Spinal cord (tissue), 10 donors: ENCODE results near the gene BAG1. TPM values are rescaled to one million over a fixed set of nuclear protein-coding genes. Genes with fewer than 3 reads are reported as not detected.

ENCODE experiments used
- DNase-seq, 6 donors: peaks; one replicate each; pipeline versions ENCODE4 v3.0.0 to v3.0.0-alpha.2; 2013 to 2015; ENCODE audit warnings: low spot score in 6 of 6, low read depth in 4 of 6
- H3K27ac ChIP-seq: one replicate; pipeline ENCODE4 v1.5.1; 2013; ENCODE audit warnings: low read depth, low read length, control low read depth
- H3K27me3 ChIP-seq: one replicate; pipeline ENCODE4 v1.6.1; 2013; ENCODE audit warnings: low read length; ENCODE audit not compliant: control insufficient read depth, insufficient read depth
- H3K36me3 ChIP-seq: one replicate; pipeline ENCODE4 v1.6.1; 2013; ENCODE audit warnings: low read length; ENCODE audit not compliant: control insufficient read depth, insufficient read depth
- H3K4me1 ChIP-seq: one replicate; pipeline ENCODE4 v1.6.1; 2013; ENCODE audit warnings: low read length; ENCODE audit not compliant: control insufficient read depth, insufficient read depth
- H3K4me3 ChIP-seq: one replicate; pipeline ENCODE4 v1.5.1; 2013; ENCODE audit warnings: low read depth, low read length, control low read depth
- H3K9me3 ChIP-seq: one replicate; pipeline ENCODE4 v1.6.1; 2013; ENCODE audit warnings: low read length; ENCODE audit not compliant: control insufficient read depth, insufficient read depth
- WGBS: methylation state at CpG from one replicate; pipeline ENCODE4 v1.1.5; 2013; ENCODE audit warnings: missing lambda C conversion rate; ENCODE audit not compliant: insufficient coverage; 5-methylcytosine and 5-hydroxymethylcytosine counted together
- polyA plus RNA-seq, 2 donors: library from polyadenylated mRNA; unstranded; fragments of 120-200 nt; gene quantifications; one replicate each; pipeline ENCODE4 v1.2.1, GENCODE V29; 2013; ENCODE audit not compliant: insufficient read length in 2 of 2
- total RNA-seq, 2 donors: library from RNA; depleted of rRNA in 1 of 2; stranded (reverse); fragments of 120-200 nt in 1 of 2; fragments of >200 nt in 1 of 2; gene quantifications; one replicate each; pipeline versions ENCODE4 v1.2.3 to v1.2.4, GENCODE V29; 2013 to 2014
- donor health status: healthy.

BAG1 gene
- total and polyA plus RNA-seq, 4 donors: 39.0 to 111 (median 79.9) TPM

DNA sequence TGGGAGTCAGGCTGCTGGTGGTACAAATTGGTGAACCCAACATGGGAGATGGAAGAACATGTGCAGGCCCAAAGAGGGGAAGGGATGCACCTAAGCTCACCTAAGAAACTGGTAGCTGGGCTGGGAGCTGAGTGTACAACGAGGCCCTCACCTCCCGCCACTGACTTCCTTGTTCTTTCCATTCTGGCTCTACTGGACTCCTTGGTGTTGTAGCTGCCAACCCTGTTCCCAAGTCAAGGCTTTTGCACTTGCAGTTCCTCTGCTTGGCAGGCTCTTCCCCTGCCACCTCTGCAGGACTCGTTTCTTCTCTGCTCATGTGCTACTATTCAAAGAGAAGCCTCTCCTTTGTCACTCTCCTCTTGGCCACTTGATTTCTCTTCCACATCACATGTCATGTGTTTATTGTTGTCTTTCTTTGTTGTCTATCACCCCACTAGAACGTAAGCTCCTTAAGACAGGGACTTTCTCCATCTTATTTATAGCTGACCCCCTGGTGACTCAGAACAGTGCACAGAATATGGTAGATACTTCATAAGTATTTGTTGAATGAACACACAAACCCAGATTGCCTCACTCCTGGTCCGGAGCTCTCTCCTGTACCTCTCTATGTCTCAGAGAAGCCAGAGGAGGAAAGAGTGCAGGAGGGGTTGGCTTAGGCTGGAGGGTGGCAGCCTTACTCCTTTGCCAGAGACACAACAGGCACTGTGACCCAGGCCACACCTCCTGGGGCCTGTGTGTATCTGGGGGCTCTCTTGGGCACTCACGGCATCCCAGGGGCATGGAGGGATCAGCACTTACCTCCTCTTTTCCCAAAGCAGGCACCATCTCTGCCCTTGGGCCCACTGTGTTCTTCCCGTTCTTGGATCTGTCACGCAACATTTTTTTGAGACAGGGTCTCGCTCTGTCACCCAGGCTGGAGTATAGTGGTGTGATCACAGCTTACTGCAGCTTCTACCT is 29.7 kb downstream of the BAG1 start:
- Histone ChIP-seq H3K4me3 (no peak overlapping the region), H3K4me1 (no peaks in the 10 kb centered on the region), H3K27ac (no peak overlapping the region), H3K27me3 (peaks cover 6% of the 10 kb centered on the region), H3K36me3 (no peaks in the 10 kb centered on the region), H3K9me3 (no peaks in the 10 kb centered on the region)
- no peak for DNase-seq
- WGBS: 72% methylated on average over 4 of the region's 9 CpGs

- peaks cover 6% of the 10 kb centered on the region for H3K27me3 ChIP-seq
- no peak overlapping the region for H3K27ac ChIP-seq
- H3K9me3 ChIP-seq: no peaks in the 10 kb centered on the region
- no peak overlapping the region for H3K4me3 ChIP-seq
- 100% methylated on average over 1 of the region's 1 CpG for WGBS
- peak in 1 of 6 donors; percentile 27 for DNase-seq
- H3K36me3 ChIP-seq: no peaks in the 10 kb centered on the region
- H3K4me1 ChIP-seq: no peaks in the 10 kb centered on the region
Observed at GRCh38 chr9:33233626-33234342, 30.7 kb downstream of the BAG1 start.

- Histone ChIP-seq H3K27ac (no peak overlapping the region), H3K4me1 (no peaks in the 10 kb centered on the region), H3K4me3 (no peak overlapping the region), H3K9me3 (no peaks in the 10 kb centered on the region), H3K36me3 (no peaks in the 10 kb centered on the region), H3K27me3 (peaks cover 6% of the 10 kb centered on the region)
- 87% methylated on average over 6 of the region's 6 CpGs for WGBS
- DNase-seq: no peak
Observed at GRCh38 chr9:33232815-33233214, 31.7 kb downstream of the BAG1 start.

- Histone ChIP-seq H3K4me1 (no peaks in the 10 kb centered on the region), H3K27me3 (peaks cover 6% of the 10 kb centered on the region), H3K36me3 (no peaks in the 10 kb centered on the region), H3K4me3 (no peak overlapping the region), H3K9me3 (no peaks in the 10 kb centered on the region), H3K27ac (no peak overlapping the region)
- DNase-seq: no peak
- WGBS: 86% methylated on average over 1 of the region's 2 CpGs
Observed at GRCh38 chr9:33231623-33231942, 32.9 kb downstream of the BAG1 start.

DNA sequence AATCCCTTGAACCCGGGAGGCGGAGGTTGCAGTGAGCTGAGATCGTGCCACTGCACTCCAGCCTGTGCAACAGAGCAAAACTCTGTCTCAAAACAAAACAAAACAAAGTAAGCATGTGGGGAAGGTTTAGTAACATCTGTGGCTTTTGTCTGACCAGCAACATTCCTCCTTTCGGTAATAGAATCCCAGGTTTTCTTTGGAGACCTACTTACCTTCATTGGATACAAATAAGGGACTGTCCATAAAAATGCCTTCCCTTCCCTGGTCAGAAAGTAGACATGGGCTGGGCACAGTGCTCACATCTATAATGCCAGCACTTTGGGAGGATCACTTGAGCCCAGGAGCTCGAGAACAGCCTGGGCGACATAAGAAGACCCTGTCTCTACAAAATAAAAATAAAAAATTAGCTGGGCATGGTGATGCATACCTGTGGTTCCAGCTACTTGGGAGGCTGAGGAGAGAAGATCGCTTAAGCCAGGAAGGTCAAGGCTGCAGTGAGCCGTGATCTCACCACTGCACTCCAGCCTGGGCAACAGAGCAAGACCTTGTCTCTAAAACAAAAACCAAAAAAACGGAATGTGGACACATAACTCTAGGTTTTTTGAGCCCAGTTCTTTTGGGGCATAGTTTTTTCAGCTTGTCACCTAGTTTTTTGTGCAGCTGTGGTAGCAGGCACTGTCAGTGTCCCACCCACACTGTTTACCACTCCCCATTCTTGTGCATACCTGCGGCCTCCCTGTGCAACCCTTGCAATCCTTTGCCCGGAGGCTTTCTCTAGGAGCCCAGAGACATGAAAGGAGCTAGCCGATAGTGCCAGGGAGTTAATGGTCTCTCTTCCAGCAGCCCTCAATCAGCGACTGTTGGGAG is 33.5 kb downstream of the BAG1 start:
- no peak for DNase-seq
- H3K27me3 ChIP-seq: peaks cover 4% of the 10 kb centered on the region
- H3K9me3 ChIP-seq: no peaks in the 10 kb centered on the region
- H3K36me3 ChIP-seq: no peaks in the 10 kb centered on the region
- no peak overlapping the region for H3K27ac ChIP-seq
- 79% methylated on average over 8 of the region's 13 CpGs for WGBS
- no peaks in the 10 kb centered on the region for H3K4me1 ChIP-seq
- no peak overlapping the region for H3K4me3 ChIP-seq

DNA sequence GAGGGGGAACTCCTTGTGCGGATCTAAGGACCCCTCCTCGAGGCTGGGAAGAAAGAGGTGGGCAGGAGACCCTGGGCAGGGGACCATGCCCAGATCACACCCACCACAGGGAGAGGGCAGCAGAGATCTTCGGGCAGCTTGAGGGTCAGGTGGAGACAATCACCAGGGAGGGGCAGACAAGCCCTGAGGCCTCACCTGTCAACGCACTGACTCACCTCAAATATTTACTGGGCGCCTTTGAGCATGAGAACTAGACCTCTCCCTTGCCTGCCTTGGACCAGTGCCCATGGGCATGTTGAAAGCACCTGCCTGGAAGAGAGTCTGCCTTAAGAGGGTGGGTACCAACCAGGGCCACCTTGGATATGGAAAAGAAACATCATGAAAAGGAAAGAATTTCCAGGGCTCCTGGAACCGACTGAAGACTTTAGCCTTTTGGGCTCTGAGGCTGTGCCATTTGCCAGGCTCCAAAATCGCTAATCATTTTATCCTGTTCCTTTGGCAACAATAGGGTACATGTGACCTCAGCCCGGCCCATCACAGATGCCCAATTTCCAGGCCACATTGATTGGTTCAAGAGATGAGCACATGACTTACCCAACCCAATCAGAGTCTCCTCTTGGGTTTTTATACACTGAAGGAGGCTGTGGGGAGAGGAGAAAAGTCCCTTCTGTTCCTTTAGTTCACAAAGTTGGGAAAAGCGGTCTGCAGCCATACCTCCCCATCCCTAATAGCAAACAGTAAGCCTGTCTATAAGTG is 35.0 kb downstream of the BAG1 start:
- no peak for DNase-seq
- Histone ChIP-seq H3K27me3 (peaks cover 4% of the 10 kb centered on the region), H3K27ac (no peak overlapping the region), H3K9me3 (no peaks in the 10 kb centered on the region), H3K4me3 (no peak overlapping the region), H3K36me3 (no peaks in the 10 kb centered on the region), H3K4me1 (no peaks in the 10 kb centered on the region)
- WGBS: 73% methylated on average over 7 of the region's 9 CpGs

DNA sequence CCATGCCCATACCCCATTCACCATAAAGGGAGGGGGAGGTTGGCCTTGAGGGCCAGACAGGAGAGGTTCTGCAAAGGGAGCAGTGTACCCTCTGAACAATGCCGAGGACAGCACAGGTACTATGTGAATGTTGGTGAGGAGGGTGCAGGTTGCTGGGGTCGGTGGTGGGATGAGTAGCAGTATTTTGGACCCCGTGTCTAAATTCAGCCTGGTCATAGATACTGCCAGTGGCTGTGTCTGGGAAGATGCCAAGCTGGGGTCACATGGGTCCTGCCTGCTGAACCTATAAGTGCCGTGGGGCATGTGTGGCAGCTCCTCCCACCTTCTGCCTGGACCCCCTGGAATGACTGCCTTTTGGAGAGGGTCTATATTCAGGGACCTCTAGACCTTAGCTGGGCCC is 35.9 kb downstream of the BAG1 start:
- no peak overlapping the region for H3K27ac ChIP-seq
- 80% methylated on average over 4 of the region's 4 CpGs for WGBS
- no peaks in the 10 kb centered on the region for H3K36me3 ChIP-seq

DNA sequence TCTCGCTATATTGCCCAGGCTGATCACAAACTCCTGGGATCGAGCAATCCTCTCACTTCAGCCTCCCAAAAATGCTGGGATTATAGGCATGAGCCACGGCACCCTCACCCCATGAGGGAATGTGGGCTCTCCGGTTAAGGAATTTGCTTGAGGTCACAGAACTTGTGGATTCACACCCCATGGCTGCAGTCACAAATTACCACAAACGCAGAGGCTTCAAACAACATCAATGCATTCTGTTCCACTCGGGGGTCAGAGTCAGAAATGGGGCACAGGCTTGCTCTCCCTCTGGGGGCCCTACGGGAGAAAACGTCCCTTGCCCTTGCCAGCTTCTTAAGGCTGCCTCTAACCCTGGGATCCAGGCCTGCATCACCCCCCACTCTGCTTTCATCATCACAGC is 36.8 kb downstream of the BAG1 start:
- 66% methylated on average over 8 of the region's 8 CpGs for WGBS
- H3K36me3 ChIP-seq: no peaks in the 10 kb centered on the region
- no peaks in the 10 kb centered on the region for H3K9me3 ChIP-seq

More for the DNA sequence above, 35.9 kb downstream of the BAG1 start:
- Histone ChIP-seq H3K4me1 (no peaks in the 10 kb centered on the region), H3K4me3 (no peak overlapping the region), H3K27me3 (peaks cover 4% of the 10 kb centered on the region), H3K9me3 (no peaks in the 10 kb centered on the region)
- DNase-seq: no peak

GRCh38 chr9:33227008-33227398 is 37.5 kb downstream of the BAG1 start:
- H3K27ac ChIP-seq: no peak overlapping the region
- H3K9me3 ChIP-seq: no peaks in the 10 kb centered on the region
- no peak overlapping the region for H3K4me3 ChIP-seq
- H3K4me1 ChIP-seq: no peaks in the 10 kb centered on the region
- DNase-seq: no peak
- 88% methylated on average over 8 of the region's 10 CpGs for WGBS
- no peaks in the 10 kb centered on the region for H3K36me3 ChIP-seq
- peaks cover 4% of the 10 kb centered on the region for H3K27me3 ChIP-seq

More for the DNA sequence above, 36.8 kb downstream of the BAG1 start:
- Histone ChIP-seq H3K4me3 (no peak overlapping the region), H3K27ac (no peak overlapping the region), H3K4me1 (no peaks in the 10 kb centered on the region), H3K27me3 (peaks cover 4% of the 10 kb centered on the region)
- no peak for DNase-seq
